ENCODE results near the gene P4HA2. TPM values are rescaled to one million over a fixed set of nuclear protein-coding genes. Genes with fewer than 3 reads are reported as not detected.

The P4HA2 gene
- total and polyA plus RNA-seq, 8 donors: 22.5 to 81.9 (median 34.1) TPM

DNA sequence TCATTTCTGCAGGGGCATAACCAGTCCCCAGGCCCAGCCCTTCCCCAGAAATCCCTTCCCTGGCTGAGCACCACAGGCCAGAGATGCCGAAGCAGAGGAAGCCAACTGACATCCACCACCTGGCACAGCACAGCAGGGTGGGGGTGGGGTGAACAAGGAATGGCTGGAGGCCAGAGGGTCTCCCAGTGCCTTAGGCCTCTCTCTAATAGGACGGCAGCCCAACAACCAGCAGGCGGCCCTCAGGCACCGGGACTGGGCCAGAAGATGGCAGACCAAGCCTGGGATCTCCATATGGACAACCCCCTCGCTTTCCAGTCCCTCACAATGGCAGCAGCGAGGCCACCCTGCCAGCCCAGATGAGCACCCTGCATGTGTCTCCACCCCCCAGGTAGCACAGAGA, 43.1 kb upstream of the P4HA2 start:
- intact Hi-C loops (cut with DNase I): no loop called here
- H3K4me1 ChIP-seq: peaks cover 4 to 12% of the 10 kb centered on the region in 2 donors
- no peaks in the 10 kb centered on the region for H3K9me3 ChIP-seq
- H3K27me3 ChIP-seq: peaks cover 0 to 13% of the 10 kb centered on the region in 2 donors
- no peak overlapping the region for H3K4me3 ChIP-seq
- H3K36me3 ChIP-seq: no peaks in the 10 kb centered on the region
- DNase-seq: no peak
- no peak overlapping the region for H3K27ac ChIP-seq
- no peak for ATAC-seq
- TF ChIP-seq, protein P1, sequence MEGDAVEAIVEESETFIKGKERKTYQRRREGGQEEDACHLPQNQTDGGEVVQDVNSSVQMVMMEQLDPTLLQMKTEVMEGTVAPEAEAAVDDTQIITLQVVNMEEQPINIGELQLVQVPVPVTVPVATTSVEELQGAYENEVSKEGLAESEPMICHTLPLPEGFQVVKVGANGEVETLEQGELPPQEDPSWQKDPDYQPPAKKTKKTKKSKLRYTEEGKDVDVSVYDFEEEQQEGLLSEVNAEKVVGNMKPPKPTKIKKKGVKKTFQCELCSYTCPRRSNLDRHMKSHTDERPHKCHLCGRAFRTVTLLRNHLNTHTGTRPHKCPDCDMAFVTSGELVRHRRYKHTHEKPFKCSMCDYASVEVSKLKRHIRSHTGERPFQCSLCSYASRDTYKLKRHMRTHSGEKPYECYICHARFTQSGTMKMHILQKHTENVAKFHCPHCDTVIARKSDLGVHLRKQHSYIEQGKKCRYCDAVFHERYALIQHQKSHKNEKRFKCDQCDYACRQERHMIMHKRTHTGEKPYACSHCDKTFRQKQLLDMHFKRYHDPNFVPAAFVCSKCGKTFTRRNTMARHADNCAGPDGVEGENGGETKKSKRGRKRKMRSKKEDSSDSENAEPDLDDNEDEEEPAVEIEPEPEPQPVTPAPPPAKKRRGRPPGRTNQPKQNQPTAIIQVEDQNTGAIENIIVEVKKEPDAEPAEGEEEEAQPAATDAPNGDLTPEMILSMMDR (IDR thresholded peaks at IDR 0.05): no peak

DNA sequence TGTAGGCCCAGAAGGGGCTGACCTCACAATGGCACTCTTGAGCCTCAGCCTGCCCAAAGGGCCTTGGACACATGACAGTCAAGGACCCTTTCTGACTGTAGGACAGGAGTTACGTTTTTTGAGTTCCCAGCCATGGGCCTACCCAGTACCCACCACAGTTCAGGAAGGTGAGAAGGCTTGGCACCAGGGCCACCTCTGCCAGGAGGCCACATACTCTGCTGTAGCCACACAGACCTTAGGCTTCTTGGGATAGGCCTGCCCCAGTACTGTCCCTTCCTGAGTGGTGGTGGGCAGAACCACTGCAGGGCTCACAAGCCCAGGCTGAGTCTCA, 42.6 kb upstream of the P4HA2 start:
- Histone ChIP-seq H3K9me3 (no peaks in the 10 kb centered on the region), H3K27me3 (peaks cover 0 to 13% of the 10 kb centered on the region in 2 donors), H3K27ac (no peak overlapping the region), H3K4me1 (peaks cover 8 to 13% of the 10 kb centered on the region in 2 donors), H3K4me3 (no peak overlapping the region), H3K36me3 (no peaks in the 10 kb centered on the region)
- TF ChIP-seq, protein P1 (IDR thresholded peaks at IDR 0.05): no peak
- DNase-seq (no peak), ATAC-seq (no peak)
- intact Hi-C loops (cut with DNase I): no loop called here

DNA sequence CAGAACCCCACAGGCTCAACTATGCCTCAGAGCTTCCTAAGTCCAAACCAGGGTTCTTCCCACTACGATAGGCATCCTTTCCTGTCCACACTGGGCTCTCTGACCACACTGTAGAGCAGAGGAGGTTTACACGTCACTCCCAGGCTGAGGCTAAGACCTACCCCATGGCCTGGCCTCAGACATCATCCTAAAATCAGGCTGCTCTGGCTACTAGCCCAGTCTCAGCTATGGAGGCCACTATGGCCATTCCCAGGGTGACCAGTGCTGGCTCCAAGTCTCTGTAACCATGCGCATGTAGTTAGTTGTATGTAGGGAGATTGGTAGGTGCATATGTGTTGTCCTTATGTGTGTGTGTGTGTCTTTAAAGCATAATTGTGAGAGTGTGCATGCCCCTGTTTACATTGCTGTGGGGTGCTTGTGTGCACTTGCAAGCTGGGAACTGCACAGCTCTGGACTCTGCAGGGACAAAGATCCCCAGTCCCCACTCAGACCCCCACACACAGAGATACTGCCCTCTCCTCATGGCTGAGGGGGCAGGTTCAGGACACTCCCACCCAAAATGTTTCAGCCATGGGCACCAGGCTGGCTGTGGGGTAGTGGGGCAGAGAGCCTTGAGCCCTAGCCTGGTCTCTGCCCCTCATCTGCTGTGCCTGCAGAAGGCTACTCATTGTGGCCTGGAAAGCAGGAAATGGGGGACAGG, 42.1 kb upstream of the P4HA2 start:
- Histone ChIP-seq H3K9me3 (no peaks in the 10 kb centered on the region), H3K27me3 (peaks cover 0 to 13% of the 10 kb centered on the region in 2 donors), H3K4me1 (peaks cover 9 to 13% of the 10 kb centered on the region in 2 donors), H3K36me3 (no peaks in the 10 kb centered on the region), H3K4me3 (no peak overlapping the region), H3K27ac (no peak overlapping the region)
- no peak for ATAC-seq
- DNase-seq: no peak
- TF ChIP-seq, protein P1 (IDR thresholded peaks at IDR 0.05): no peak
- intact Hi-C loops (cut with DNase I): no loop called here

DNA sequence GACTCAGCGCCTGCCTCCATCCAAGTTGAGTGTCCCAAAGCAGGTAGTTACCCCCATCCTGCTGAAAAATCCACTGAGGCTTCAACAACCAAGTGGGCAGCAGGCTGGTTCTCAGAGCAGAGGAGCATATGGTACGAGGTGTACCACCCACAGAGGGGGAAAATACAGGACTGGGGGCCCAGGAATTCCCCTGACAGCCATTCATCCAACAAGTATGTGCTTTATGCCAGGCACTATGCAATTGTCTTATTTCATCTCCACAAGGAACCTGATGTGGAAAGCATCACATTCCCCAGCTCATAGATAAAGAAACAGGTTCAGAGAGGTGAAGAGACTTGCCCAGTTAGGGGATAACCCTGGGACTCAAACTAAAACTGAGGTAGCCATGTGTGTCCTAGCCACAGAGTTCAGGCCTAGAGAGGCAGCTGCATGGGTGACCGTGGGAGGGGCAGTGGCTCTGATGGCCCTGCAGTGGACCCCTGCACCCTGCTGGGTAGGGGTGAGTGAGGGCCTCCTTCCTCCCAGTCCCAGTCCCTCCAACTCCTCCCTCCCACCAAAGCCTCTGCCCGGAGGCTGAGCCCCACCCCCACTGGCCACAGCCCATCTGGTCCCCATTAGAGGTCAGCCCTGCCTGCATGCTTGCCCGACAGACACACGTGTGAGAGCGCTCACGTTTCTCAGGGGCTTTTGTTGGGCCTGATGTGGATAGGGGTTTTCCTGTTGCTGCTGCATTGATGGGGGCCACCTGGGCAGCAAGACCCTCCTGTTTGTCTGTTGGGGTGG, 41.3 kb upstream of the P4HA2 start:
- TF ChIP-seq, protein P1 (IDR thresholded peaks at IDR 0.05): no peak
- Histone ChIP-seq H3K9me3 (no peaks in the 10 kb centered on the region), H3K27me3 (peaks cover 0 to 13% of the 10 kb centered on the region in 2 donors), H3K36me3 (no peaks in the 10 kb centered on the region), H3K4me1 (peaks cover 9 to 13% of the 10 kb centered on the region in 2 donors), H3K4me3 (no peak overlapping the region), H3K27ac (no peak overlapping the region)
- intact Hi-C loops (cut with DNase I): no loop called here
- DNase-seq (no peak), ATAC-seq (no peak)
